GM12865 (cell line): Measurements from ENCODE around the gene TYW5.
A peak's percentile ranks its signal among the peaks of the same experiment; 100 is the strongest.

Experiments
- DNase-seq: peaks from one replicate; pipeline ENCODE4 v3.0.0; 2010; ENCODE audit warnings: low read depth
- H3K4me3 ChIP-seq: 2 replicates; pipeline ENCODE4 v1.5.1; 2011; ENCODE audit warnings: mild to moderate bottlenecking, low read depth, low read length, control low read depth
- CTCF ChIP-seq: IDR thresholded peaks from 2 replicates; pipeline ENCODE4 v1.5.1; 2011; ENCODE audit warnings: low read length, control low read depth, low read depth, inconsistent platforms; ENCODE audit not compliant: insufficient read depth; ENCODE audit errors: missing control alignments

TYW5 gene

GRCh38 chr2:199977984-199978415, 22.7 kb upstream of the TYW5 start:
- TF ChIP-seq CTCF = no peak
- no peak overlapping the region for H3K4me3 ChIP-seq

GRCh38 chr2:199975273-199975895, 20.1 kb upstream of the TYW5 start:
- DNase-seq = no peak
- H3K4me3 ChIP-seq = no peak overlapping the region
- TF ChIP-seq CTCF = no peak

More at GRCh38 chr2:199977984-199978415, 22.7 kb upstream of the TYW5 start:
- DNase-seq = peak; percentile 72

- peak; percentile 25 for TF ChIP-seq CTCF
Observed at GRCh38 chr2:199973703-199974102, 18.4 kb upstream of the TYW5 start.

GRCh38 chr2:199972088-199972626, 16.9 kb upstream of the TYW5 start:
- no peak for DNase-seq
- H3K4me3 ChIP-seq = no peak overlapping the region
- TF ChIP-seq CTCF = no peak

More at GRCh38 chr2:199973703-199974102, 18.4 kb upstream of the TYW5 start:
- H3K4me3 ChIP-seq = no peak overlapping the region
- DNase-seq = no peak

- DNase-seq = no peak
- no peak overlapping the region for H3K4me3 ChIP-seq
- TF ChIP-seq CTCF = no peak
Observed at GRCh38 chr2:199968126-199968525, 12.8 kb upstream of the TYW5 start.

- no peak overlapping the region for H3K4me3 ChIP-seq
- DNase-seq = no peak
- no peak for TF ChIP-seq CTCF
Observed at GRCh38 chr2:199966976-199967375, 11.7 kb upstream of the TYW5 start.

GRCh38 chr2:199966405-199966804, 11.1 kb upstream of the TYW5 start:
- DNase-seq = no peak
- no peak for TF ChIP-seq CTCF

More at GRCh38 chr2:199966405-199966804, 11.1 kb upstream of the TYW5 start:
- H3K4me3 ChIP-seq = no peak overlapping the region
